Smooth muscle cell of bladder (primary cell): Measurements from ENCODE around the gene POTEF. TPM values are rescaled to one million over a fixed set of nuclear protein-coding genes. Genes with fewer than 3 reads are reported as not detected.

Experiments used
- total RNA-seq: library from RNA; depleted of rRNA; stranded (reverse); fragments of >200 nt; gene quantifications from 2 replicates; pipeline ENCODE4 v1.2.3, GENCODE V29; 2014

Gene POTEF
- not detected in 2 replicates for total RNA-seq

GRCh38 chr2:130129120-130129829, at the start of gene POTEF:
Gene POTEF (minus strand): TSS chr2:130129222. CDS start chr2:130120515, 8,707 bp downstream.

DNA sequence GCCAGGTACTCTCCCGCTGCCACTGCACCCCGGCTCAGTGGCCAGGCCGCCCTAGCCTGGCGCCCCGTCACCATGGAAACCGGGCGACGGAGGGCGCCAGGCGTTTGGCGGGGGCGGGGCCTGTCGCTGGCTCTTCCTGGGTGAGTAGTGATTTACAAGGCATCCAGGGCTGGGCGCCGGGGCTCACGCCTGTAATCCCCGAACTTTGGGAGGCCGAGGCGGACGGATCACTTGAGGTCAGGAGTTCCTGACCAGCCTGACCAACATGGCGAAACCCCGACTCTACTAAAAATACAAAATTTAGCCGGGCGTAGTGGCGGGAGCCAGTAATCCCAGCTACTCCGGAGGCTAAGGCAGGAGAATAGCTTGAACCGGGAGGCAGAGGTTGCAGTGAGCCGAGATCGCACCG, 16.0 kb upstream of the POTEF start, which contains the start of gene CCDC74B:
TSS of gene CCDC74B (minus strand) at position 107 of the 409 bp plus-strand sequence. CDS start 116 bp downstream, outside the sequence.

Other genes with a start within 250 kb of the POTEF start
- gene RAB6C, start 149.6 kb downstream of the POTEF start, total RNA-seq: not detected in 2 replicates
- 2.3 and 6.5 TPM in 2 replicates for gene CCDC74B, start 15.9 kb upstream of the POTEF start, total RNA-seq
- 7.1 and 8.0 TPM in 2 replicates for gene SMPD4, start 52.4 kb upstream of the POTEF start, total RNA-seq
- 150 and 204 TPM in 2 replicates for gene MZT2B, start 53.0 kb upstream of the POTEF start, total RNA-seq
- not detected in 2 replicates for gene TUBA3E, start 69.2 kb upstream of the POTEF start, total RNA-seq
- gene IMP4, start 213.7 kb upstream of the POTEF start, total RNA-seq: 84.8 and 97.4 TPM in 2 replicates
- gene PTPN18, start 226.8 kb upstream of the POTEF start, total RNA-seq: 8.2 and 8.6 TPM in 2 replicates